PFSK-1 (cell line): ENCODE results near the gene TEX53.

Experiments used
- POLR2AphosphoS5 ChIP-seq: IDR thresholded peaks from 2 replicates; pipeline ENCODE4 v1.6.1; 2012; ENCODE audit warnings: low read depth, mild to moderate bottlenecking, control low read depth, low read length, moderate library complexity
- TAF1 ChIP-seq: IDR thresholded peaks from 2 replicates; pipeline ENCODE4 v1.6.1; 2012; ENCODE audit warnings: low read length, control low read depth, borderline replicate concordance; ENCODE audit not compliant: insufficient read depth

- TF ChIP-seq TAF1 (no peak), POLR2AphosphoS5 (no peak)
These were observed 32.7 kb upstream of the TEX53 start for GRCh38 chr9:114690308-114690707.
